Pancreas (tissue), 10 donors: ENCODE measurements around the gene MAP2K4. TPM values are rescaled to one million over a fixed set of nuclear protein-coding genes. Genes with fewer than 3 reads are reported as not detected.

Experiments used
- ATAC-seq, 4 donors: fragments of 200-7000 bp; cut with Tn5 transposase; one replicate each; pipeline versions ENCODE4 v1.8.0 to v1.9.1; 2020; ENCODE audit warnings: mild to moderate bottlenecking in 4 of 4, moderate library complexity in 4 of 4
- DNase-seq, 6 donors: peaks; one replicate each; pipeline ENCODE4 v3.0.0-alpha.2; 2020
- FAIRE-seq: peaks from 2 replicates; lab custom pipeline; 2012; peaks lifted over from hg19 to GRCh38; lab: Jason Lieb, UNC
- H3K27ac ChIP-seq, 4 donors: fragments of 200-600 bp; sonication (generic); 1 replicate in 3 of 4; 2 replicates in 1 of 4; pipeline versions ENCODE4 v1.5.0 to v1.8.0; 2020
- H3K27me3 ChIP-seq, 4 donors: fragments of 200-600 bp; one replicate each; pipeline ENCODE4 v1.8.0; 2021
- H3K36me3 ChIP-seq, 3 donors: fragments of 200-600 bp; sonication (generic) in 1 of 3; one replicate each; pipeline versions ENCODE4 v1.5.0 to v1.8.0; 2020 to 2021
- H3K4me1 ChIP-seq, 3 donors: fragments of 200-600 bp; one replicate each; pipeline ENCODE4 v1.8.0; 2021
- H3K4me3 ChIP-seq, 4 donors: fragments of 200-600 bp; sonication (generic) in 2 of 4; one replicate each; pipeline versions ENCODE4 v1.5.0 to v1.8.0; 2020 to 2021
- H3K9me3 ChIP-seq, 4 donors: fragments of 200-600 bp; one replicate each; pipeline ENCODE4 v1.8.0; 2021
- CTCF ChIP-seq, 4 donors: fragments of 200-600 bp; sonication (generic) in 3 of 4; IDR thresholded peaks; one replicate each; pipeline versions ENCODE4 v1.5.0 to v1.8.0; 2021; ENCODE audit warnings: antibody characterized with exemption in 4 of 4
- WGBS, 2 donors: extraction: QIAGEN DNeasy Blood & Tissue Kit; methylation state at CpG; one replicate each; pipeline ENCODE4 v1.1.7; 2013; 5-methylcytosine and 5-hydroxymethylcytosine counted together
- intact Hi-C, 3 donors: fragments of 100-400 bp; cut with DNase I; formaldehyde crosslinking; loops; one replicate each; pipeline versions ENCODE4 v1.11.1 to v1.14.2; 2022
- polyA plus RNA-seq, 2 donors: library from polyadenylated mRNA; stranded (reverse); fragments of 200-250 nt; gene quantifications; one replicate each; pipeline ENCODE4 v1.2.3, GENCODE V29; 2013
- total RNA-seq, 6 donors: library from RNA; stranded (reverse); fragmentation: NEBNext Ultra II Directional in 4 of 6; extraction: Animal tissue kit (Norgen Biotek cat#: 25700) in 4 of 6; gene quantifications; one replicate each; pipeline versions ENCODE4 v1.2.1 to v1.2.4, GENCODE V29; 2021 to 2023
- donor health status: healthy with polysubstance abuse.
- donor health status: DM: no; HTN: no; CAD: no; lungs with moderate emphysema.
- donor health status: DM: no; HTN: no; CAD: no.
- donor health status: control.
- donor health status: control.
- donor health status: Bipolar disorder and iron deficiency.
- donor health status: DM: yes; HTN: yes; CAD: no.
- donor health status: DM: no; HTN: no; CAD: no.
- donor health status: DM: no; HTN: no; CAD: no.
- donor health status: DM: yes; HTN: yes; CAD: no.

The MAP2K4 gene
- total and polyA plus RNA-seq, 8 donors: 4.9 to 20.4 (median 12.7) TPM

- Histone ChIP-seq H3K4me3 (no peak overlapping the region), H3K4me1 (peaks cover 0 to 18% (median 13%) of the 10 kb centered on the region in 3 donors), H3K27me3 (no peaks in the 10 kb centered on the region), H3K9me3 (no peaks in the 10 kb centered on the region), H3K27ac (no peak overlapping the region), H3K36me3 (no peaks in the 10 kb centered on the region)
- no peak for TF ChIP-seq CTCF (IDR thresholded peaks at IDR 0.05)
- DNase-seq (no peak), ATAC-seq (no peak), FAIRE-seq (no peak)
- intact Hi-C loops: no loop called here
- WGBS, 2 donors: 78 to 80% methylated on average over 1 of the region's 1 CpG
Measured at GRCh38 chr17:12050646-12051225, 30.1 kb downstream of the MAP2K4 start.

- no peak for FAIRE-seq
- H3K9me3 ChIP-seq: no peaks in the 10 kb centered on the region
- ATAC-seq: no peak
- DNase-seq: no peak
- H3K27ac ChIP-seq: no peak overlapping the region
- TF ChIP-seq CTCF (IDR thresholded peaks at IDR 0.05): no peak
- no peaks in the 10 kb centered on the region for H3K27me3 ChIP-seq
- H3K4me3 ChIP-seq: no peak overlapping the region
- intact Hi-C loops: no loop called here
- H3K4me1 ChIP-seq: peaks cover 0 to 9% (median 6%) of the 10 kb centered on the region in 3 donors
- 50 to 51% methylated on average over 3 of the region's 3 CpGs for WGBS, 2 donors
- no peaks in the 10 kb centered on the region for H3K36me3 ChIP-seq
Measured at GRCh38 chr17:12053552-12053951, 32.9 kb downstream of the MAP2K4 start.

GRCh38 chr17:12055889-12056288 lies 35.2 kb downstream of the MAP2K4 start:
- no peak for TF ChIP-seq CTCF (IDR thresholded peaks at IDR 0.05)
- DNase-seq (no peak), FAIRE-seq (no peak), ATAC-seq (no peak)
- Histone ChIP-seq H3K4me3 (no peak overlapping the region), H3K27me3 (no peaks in the 10 kb centered on the region), H3K9me3 (no peaks in the 10 kb centered on the region), H3K27ac (no peak overlapping the region), H3K4me1 (peaks cover 0 to 6% (median 5%) of the 10 kb centered on the region in 3 donors), H3K36me3 (no peaks in the 10 kb centered on the region)
- intact Hi-C loops: no loop called here

GRCh38 chr17:12057520-12057919 lies 36.8 kb downstream of the MAP2K4 start:
- intact Hi-C loops: no loop called here
- H3K27me3 ChIP-seq: no peaks in the 10 kb centered on the region
- no peak for FAIRE-seq
- H3K27ac ChIP-seq: no peak overlapping the region
- no peak for ATAC-seq
- H3K36me3 ChIP-seq: no peaks in the 10 kb centered on the region
- no peak for DNase-seq
- no peak for TF ChIP-seq CTCF (IDR thresholded peaks at IDR 0.05)
- no peaks in the 10 kb centered on the region for H3K9me3 ChIP-seq
- H3K4me3 ChIP-seq: no peak overlapping the region
- peaks cover 0 to 5% (median 1%) of the 10 kb centered on the region in 3 donors for H3K4me1 ChIP-seq
- WGBS, 2 donors: 91 to 100% methylated on average over 1 of the region's 1 CpG

- Histone ChIP-seq H3K27me3 (no peaks in the 10 kb centered on the region), H3K9me3 (no peaks in the 10 kb centered on the region), H3K27ac (no peak overlapping the region), H3K4me1 (peaks cover 0 to 5% (median 0%) of the 10 kb centered on the region in 3 donors), H3K4me3 (no peak overlapping the region), H3K36me3 (no peaks in the 10 kb centered on the region)
- TF ChIP-seq CTCF (IDR thresholded peaks at IDR 0.05): no peak
- FAIRE-seq (peak; percentile 70), ATAC-seq (no peak), DNase-seq (no peak)
- intact Hi-C loops: no loop called here
Measured at GRCh38 chr17:12058535-12058934, 37.9 kb downstream of the MAP2K4 start.
